GM10266 (cell line): ENCODE results near the gene KIRREL3.

Experiments
- DNase-seq: peaks from one replicate; pipeline ENCODE4 v3.0.0; 2012; ENCODE audit errors: extremely low spot score
- TF ChIP-seq, protein P1 (sequence below): IDR thresholded peaks from 2 replicates; pipeline ENCODE4 v1.5.1; 2012; ENCODE audit warnings: mild to moderate bottlenecking, low read depth; ENCODE audit not compliant: control insufficient read depth, insufficient read depth; ENCODE audit errors: missing control alignments

The KIRREL3 gene

DNA sequence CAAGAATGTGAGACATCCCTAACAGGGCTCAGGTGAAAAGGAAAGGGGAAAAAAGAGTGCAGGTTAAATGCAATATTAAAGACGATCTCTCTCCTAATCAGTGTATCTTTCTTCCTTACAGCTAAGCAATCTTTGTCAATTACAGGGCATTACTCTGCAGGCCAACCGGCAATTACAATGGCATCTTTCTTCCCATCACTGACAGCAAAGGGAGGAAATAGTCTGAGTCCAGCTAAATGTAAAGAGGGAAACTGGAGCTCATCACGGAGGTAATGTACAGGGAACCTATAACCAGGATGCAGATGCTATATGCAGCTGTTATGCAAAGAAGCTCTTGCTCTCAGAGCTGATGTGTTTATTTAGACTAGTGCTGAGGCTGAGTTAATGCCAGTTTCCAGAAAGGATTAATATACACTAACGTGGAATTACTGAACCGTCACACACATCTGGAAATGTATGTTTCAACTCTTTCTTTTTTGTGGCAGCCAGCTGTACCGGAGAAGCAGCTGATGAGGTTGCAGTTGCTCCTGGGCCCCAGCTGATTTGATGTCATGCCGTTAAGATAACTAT, 121.6 kb downstream of the KIRREL3 start:
- TF ChIP-seq, protein P1, sequence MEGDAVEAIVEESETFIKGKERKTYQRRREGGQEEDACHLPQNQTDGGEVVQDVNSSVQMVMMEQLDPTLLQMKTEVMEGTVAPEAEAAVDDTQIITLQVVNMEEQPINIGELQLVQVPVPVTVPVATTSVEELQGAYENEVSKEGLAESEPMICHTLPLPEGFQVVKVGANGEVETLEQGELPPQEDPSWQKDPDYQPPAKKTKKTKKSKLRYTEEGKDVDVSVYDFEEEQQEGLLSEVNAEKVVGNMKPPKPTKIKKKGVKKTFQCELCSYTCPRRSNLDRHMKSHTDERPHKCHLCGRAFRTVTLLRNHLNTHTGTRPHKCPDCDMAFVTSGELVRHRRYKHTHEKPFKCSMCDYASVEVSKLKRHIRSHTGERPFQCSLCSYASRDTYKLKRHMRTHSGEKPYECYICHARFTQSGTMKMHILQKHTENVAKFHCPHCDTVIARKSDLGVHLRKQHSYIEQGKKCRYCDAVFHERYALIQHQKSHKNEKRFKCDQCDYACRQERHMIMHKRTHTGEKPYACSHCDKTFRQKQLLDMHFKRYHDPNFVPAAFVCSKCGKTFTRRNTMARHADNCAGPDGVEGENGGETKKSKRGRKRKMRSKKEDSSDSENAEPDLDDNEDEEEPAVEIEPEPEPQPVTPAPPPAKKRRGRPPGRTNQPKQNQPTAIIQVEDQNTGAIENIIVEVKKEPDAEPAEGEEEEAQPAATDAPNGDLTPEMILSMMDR: no peak
- DNase-seq: no peak

DNA sequence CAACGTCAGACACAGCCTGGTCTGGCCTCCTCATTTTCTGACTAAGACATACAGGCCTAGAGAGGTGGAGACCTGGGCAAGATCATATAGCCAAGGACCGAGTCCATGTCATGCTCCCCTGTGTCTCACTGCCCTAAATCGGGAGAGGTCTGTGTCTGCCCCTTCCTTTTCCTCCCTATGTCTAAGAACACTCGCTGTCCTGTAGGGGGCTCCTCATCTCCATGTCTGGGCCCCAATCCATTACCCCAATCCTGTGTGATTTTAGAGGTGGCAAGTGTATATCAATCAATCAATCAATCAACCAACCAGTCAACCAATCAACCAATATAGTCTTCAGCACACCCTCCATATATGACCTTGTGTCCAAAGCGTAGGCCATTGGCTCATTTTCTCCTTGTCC, 125.7 kb downstream of the KIRREL3 start:
- TF ChIP-seq, protein P1: no peak
- no peak for DNase-seq

DNA sequence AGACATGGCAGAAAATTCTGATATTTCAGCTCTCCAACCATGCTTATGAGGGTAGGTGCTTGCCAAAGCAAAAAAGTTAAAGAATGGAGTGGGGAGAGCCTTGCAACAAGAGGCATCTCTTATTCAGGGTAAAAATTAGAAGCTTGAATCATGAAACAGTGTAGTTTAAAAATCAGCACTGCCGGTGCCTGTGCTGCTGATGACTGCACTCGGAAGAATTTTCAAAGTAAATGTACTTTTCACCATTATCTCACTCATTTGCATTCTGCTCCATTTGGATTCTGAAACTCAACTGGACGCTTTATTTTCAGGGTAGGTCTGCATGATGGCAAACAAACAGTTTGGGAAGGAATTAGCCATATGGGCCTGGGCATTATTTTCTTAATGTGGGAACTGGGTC, 126.3 kb downstream of the KIRREL3 start:
- DNase-seq: no peak

DNA sequence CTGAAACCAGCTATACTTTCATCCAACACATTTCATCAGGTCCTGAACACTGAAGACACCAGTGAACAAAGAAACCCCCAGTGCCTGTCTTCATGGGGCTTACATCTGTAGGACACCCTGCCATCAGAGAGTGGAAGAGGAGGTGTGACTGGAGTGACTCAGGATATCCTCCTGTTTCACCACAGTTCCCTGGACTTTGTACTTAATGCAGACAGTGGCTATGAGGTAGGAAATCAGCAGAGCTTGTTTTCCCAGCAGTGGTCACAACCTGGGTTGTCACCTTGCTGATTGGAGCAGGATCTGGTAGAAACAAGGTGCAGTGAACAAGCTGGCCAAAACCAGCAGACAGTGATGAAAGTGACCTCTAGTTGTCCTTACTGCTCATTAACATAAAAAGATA, 128.8 kb downstream of the KIRREL3 start:
- TF ChIP-seq, protein P1: no peak

More for the DNA sequence above, 126.3 kb downstream of the KIRREL3 start:
- TF ChIP-seq, protein P1: no peak

DNA sequence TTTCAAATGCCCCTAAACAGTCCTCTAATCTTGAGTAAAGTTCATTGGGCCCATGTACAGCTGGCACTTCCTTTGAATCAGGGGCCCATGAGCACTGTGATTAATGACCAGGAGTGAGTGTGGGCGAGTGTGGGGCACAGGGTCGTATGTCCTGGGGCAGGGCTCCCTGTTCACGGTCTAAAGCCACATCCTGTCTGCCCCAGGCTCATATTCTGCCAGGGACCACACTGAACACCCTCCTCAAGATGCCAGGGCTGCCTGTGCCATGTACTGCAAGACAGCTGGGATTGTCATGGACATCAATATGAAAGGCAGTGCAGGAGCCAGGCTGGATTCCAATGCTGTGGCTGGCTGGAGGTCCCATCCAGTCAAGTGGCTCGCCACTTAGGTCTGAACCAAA, 130.5 kb downstream of the KIRREL3 start:
- TF ChIP-seq, protein P1: no peak
- no peak for DNase-seq

More for the DNA sequence above, 128.8 kb downstream of the KIRREL3 start:
- no peak for DNase-seq

DNA sequence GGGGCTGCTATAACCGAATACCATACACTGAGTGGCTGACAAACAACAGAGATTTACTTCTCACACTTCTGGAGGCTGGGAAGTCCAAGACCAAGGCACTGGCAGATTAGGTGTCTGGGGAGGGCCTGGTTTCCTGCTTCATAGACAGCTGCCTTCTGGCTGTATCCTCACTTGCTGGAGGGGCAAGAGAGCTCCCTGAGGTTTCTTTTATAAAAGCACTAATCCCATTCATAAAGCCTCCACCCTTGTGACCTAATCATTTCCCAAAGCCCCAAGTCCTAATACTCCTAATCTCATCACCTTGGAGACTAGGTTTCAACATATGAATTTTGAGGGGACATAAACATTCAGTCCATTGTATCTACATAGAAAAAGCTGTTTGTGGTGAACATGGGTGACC, 131.8 kb downstream of the KIRREL3 start:
- TF ChIP-seq, protein P1: no peak
- no peak for DNase-seq

DNA sequence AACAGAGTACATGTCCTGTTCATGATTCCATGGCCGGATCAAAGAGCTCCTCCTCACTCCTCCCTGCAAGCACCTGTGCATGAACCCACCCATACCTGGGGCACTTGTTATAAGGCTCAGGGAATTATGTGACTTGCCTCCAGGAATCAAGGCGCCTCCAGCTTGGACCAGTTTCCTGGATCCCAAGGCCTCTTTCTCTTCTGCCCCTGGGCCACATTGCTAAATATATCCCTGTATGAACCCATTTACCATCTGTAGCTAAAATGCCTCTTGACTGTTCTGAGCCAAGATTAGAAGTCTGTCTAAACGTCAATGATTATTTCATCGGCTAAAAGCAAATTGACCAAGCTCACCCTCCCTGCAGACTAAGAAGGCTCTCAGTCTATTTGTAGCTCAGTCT, 135.6 kb downstream of the KIRREL3 start:
- DNase-seq: no peak
- TF ChIP-seq, protein P1: no peak
